ENCODE measurements around the gene SFXN5. TPM values are rescaled to one million over a fixed set of nuclear protein-coding genes. Genes with fewer than 3 reads are reported as not detected.
A peak's percentile ranks its signal among the peaks of the same experiment; 100 is the strongest.

The SFXN5 gene
- total RNA-seq, 1 donor = 17.0 TPM

DNA sequence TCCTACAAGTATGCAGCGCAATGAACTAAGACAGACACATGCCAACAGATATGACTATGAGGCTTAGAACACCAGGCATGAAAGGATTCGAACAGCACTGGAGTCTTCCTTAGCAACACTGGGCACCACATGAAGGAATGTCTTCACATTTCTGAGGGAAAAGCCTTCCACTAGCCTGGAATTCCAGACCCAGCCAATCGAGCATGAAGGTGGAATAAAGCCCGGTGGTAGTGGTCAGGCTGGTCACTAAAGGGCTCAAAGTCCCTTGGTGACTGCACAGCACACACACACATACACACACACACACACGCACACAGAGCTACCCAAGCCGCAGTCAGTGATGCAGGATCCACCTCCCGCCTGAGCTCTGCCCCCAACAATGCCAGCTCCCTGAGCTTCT lies 19.7 kb upstream of the SFXN5 start:
- Histone ChIP-seq H2AFZ (ENCODE audit: low read length) (no peak overlapping the region), H3K4me2 (ENCODE audit: insufficient read depth, low read length) (no peak overlapping the region), H3K9me3 (ENCODE audit: low read depth, low read length) (no peaks in the 10 kb centered on the region), H4K20me1 (ENCODE audit: insufficient read depth, low read length) (peaks cover 72% of the 10 kb centered on the region), H3K4me1 (ENCODE audit: insufficient read depth, low read length) (peaks cover 13% of the 10 kb centered on the region), H3K27me3 (ENCODE audit: insufficient read depth, low read length) (no peaks in the 10 kb centered on the region), H3K79me2 (ENCODE audit: insufficient read depth, low read length) (peaks cover 97% of the 10 kb centered on the region), H3K36me3 (ENCODE audit: insufficient read depth, low read length) (peaks cover 22% of the 10 kb centered on the region), H3K4me3 (ENCODE audit: insufficient read depth, low read length) (no peak overlapping the region), H3K27ac (ENCODE audit: low read depth, low read length) (peak overlapping the region; percentile 23)
- TF ChIP-seq, protein P1, sequence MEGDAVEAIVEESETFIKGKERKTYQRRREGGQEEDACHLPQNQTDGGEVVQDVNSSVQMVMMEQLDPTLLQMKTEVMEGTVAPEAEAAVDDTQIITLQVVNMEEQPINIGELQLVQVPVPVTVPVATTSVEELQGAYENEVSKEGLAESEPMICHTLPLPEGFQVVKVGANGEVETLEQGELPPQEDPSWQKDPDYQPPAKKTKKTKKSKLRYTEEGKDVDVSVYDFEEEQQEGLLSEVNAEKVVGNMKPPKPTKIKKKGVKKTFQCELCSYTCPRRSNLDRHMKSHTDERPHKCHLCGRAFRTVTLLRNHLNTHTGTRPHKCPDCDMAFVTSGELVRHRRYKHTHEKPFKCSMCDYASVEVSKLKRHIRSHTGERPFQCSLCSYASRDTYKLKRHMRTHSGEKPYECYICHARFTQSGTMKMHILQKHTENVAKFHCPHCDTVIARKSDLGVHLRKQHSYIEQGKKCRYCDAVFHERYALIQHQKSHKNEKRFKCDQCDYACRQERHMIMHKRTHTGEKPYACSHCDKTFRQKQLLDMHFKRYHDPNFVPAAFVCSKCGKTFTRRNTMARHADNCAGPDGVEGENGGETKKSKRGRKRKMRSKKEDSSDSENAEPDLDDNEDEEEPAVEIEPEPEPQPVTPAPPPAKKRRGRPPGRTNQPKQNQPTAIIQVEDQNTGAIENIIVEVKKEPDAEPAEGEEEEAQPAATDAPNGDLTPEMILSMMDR (IDR thresholded peaks at IDR 0.05; ENCODE audit: extremely low read depth, low read depth, low read length) = no peak
- no peak for DNase-seq (ENCODE audit: insufficient read length, low spot score, missing footprints)

DNA sequence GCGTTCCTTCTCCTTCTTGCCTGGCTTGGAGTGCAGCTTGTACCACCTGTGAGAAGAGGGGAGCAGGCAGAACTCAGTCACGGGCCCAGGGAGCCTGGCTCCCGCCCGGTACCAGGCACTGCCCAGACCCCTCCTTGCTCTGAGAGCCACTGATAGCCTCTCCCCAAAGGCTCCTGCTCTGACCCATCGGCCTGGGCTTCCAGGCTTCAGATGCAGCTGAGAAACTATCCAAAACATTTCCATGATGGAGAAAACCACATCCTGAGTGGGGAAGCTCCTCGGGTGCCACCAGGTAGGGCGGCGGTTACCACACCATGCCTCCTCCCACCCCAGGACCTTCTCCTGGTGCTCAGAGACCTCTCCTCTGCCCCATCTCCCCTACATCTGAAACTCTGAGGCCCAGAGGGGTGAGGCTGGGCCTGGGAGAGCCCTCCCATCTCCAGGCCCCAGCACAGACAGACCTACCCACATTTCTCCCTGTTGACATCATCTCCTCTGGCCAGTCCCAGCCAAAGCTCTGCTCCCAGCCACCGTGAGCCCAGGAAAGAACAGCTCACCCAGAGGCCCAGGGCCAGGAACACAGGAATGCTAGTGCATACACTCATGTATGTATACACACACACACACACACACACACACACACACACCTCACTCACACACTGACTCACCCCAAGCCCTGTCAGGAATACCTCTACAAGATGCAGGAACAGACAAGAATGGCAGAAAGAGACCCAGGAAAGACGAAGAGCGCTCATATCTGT lies 17.9 kb upstream of the SFXN5 start:
- H3K27me3 ChIP-seq (ENCODE audit: insufficient read depth, low read length) = no peaks in the 10 kb centered on the region
- peaks cover 97% of the 10 kb centered on the region for H3K79me2 ChIP-seq (ENCODE audit: insufficient read depth, low read length)
- peaks cover 13% of the 10 kb centered on the region for H3K4me1 ChIP-seq (ENCODE audit: insufficient read depth, low read length)
- TF ChIP-seq, protein P1 (IDR thresholded peaks at IDR 0.05; ENCODE audit: extremely low read depth, low read depth, low read length) = no peak
- H3K27ac ChIP-seq (ENCODE audit: low read depth, low read length) = peak overlapping the region; percentile 94
- peak overlapping the region; percentile 56 for H2AFZ ChIP-seq (ENCODE audit: low read length)
- no peaks in the 10 kb centered on the region for H3K9me3 ChIP-seq (ENCODE audit: low read depth, low read length)
- DNase-seq (ENCODE audit: insufficient read length, low spot score, missing footprints) = peak; percentile 100
- peaks cover 26% of the 10 kb centered on the region for H3K36me3 ChIP-seq (ENCODE audit: insufficient read depth, low read length)
- no peak overlapping the region for H3K4me3 ChIP-seq (ENCODE audit: insufficient read depth, low read length)
- H3K4me2 ChIP-seq (ENCODE audit: insufficient read depth, low read length) = peak overlapping the region; percentile 41
- H4K20me1 ChIP-seq (ENCODE audit: insufficient read depth, low read length) = peaks cover 72% of the 10 kb centered on the region

DNA sequence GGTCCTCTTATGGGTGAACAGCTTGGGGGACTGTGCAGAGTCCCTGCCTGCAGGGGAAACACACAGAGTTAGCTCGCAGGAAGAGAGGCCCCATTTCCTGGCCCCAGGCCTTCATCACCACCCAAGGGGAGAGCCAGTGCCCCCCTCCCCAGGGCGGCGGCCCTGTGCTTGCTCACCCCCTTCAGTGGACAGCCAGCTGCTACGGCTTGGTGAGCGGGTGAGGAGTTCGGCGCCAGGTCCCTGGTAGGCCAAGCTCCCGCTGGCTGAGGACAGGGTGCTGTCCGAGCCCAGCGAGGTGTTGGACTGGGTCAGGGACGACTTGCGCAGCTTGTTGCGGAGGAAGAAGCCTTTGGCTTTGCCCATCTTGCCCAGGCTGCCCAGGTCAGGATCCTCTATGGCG lies 17.2 kb upstream of the SFXN5 start:
- H3K9me3 ChIP-seq (ENCODE audit: low read depth, low read length) = no peaks in the 10 kb centered on the region
- peaks cover 75% of the 10 kb centered on the region for H4K20me1 ChIP-seq (ENCODE audit: insufficient read depth, low read length)
- no peak overlapping the region for H3K4me3 ChIP-seq (ENCODE audit: insufficient read depth, low read length)
- no peak for DNase-seq (ENCODE audit: insufficient read length, low spot score, missing footprints)
- H3K36me3 ChIP-seq (ENCODE audit: insufficient read depth, low read length) = peaks cover 31% of the 10 kb centered on the region
- TF ChIP-seq, protein P1 (IDR thresholded peaks at IDR 0.05; ENCODE audit: extremely low read depth, low read depth, low read length) = no peak
- no peak overlapping the region for H2AFZ ChIP-seq (ENCODE audit: low read length)
- H3K4me2 ChIP-seq (ENCODE audit: insufficient read depth, low read length) = no peak overlapping the region
- no peaks in the 10 kb centered on the region for H3K27me3 ChIP-seq (ENCODE audit: insufficient read depth, low read length)
- H3K27ac ChIP-seq (ENCODE audit: low read depth, low read length) = peak overlapping the region; percentile 94
- peaks cover 13% of the 10 kb centered on the region for H3K4me1 ChIP-seq (ENCODE audit: insufficient read depth, low read length)
- peaks cover 97% of the 10 kb centered on the region for H3K79me2 ChIP-seq (ENCODE audit: insufficient read depth, low read length)

DNA sequence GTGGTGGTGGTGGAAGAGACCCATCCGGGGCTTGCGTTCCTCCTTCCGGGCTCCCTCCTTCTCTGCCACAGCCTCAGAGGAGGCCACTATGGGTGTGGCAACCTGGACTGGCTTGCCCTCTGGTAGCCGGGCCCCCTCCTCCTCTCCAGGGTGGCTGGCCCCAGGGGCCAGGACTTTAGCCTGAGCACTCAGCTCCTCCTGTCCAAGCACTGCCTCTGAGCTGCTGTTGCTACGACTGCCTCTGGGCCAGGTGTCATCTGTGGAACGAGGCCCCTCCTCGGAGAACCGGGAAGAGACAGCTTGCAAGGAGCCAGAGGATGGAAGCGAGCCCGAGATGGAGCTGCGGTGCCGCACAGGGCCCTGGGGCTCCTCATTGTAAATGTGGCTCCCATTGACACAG lies 16.7 kb upstream of the SFXN5 start:
- Histone ChIP-seq H3K27me3 (ENCODE audit: insufficient read depth, low read length) (no peaks in the 10 kb centered on the region), H3K9me3 (ENCODE audit: low read depth, low read length) (no peaks in the 10 kb centered on the region), H2AFZ (ENCODE audit: low read length) (no peak overlapping the region), H3K27ac (ENCODE audit: low read depth, low read length) (peak overlapping the region; percentile 94), H3K4me1 (ENCODE audit: insufficient read depth, low read length) (peaks cover 13% of the 10 kb centered on the region), H3K79me2 (ENCODE audit: insufficient read depth, low read length) (peaks cover 97% of the 10 kb centered on the region), H3K4me3 (ENCODE audit: insufficient read depth, low read length) (no peak overlapping the region), H4K20me1 (ENCODE audit: insufficient read depth, low read length) (peaks cover 76% of the 10 kb centered on the region), H3K36me3 (ENCODE audit: insufficient read depth, low read length) (peaks cover 31% of the 10 kb centered on the region), H3K4me2 (ENCODE audit: insufficient read depth, low read length) (no peak overlapping the region)
- no peak for DNase-seq (ENCODE audit: insufficient read length, low spot score, missing footprints)
- TF ChIP-seq, protein P1 (IDR thresholded peaks at IDR 0.05; ENCODE audit: extremely low read depth, low read depth, low read length) = no peak
